SK-N-SH treated with all-trans-retinoic acid at 6 μM for 48 hours (cell line): ENCODE data around the gene LDLRAP1.

Source experiments
- ATAC-seq: fragments of 200-7000 bp; cut with Tn5 transposase; 3 replicates; pipeline ENCODE4 v1.9.1; 2020; ENCODE audit warnings: mild to moderate bottlenecking, moderate library complexity
- ARNTL ChIP-seq: fragments of 450-650 bp; formaldehyde crosslinking; IDR thresholded peaks from 2 replicates; pipeline ENCODE4 v1.5.0; 2020; ENCODE audit warnings: low read depth, mild to moderate bottlenecking, moderate library complexity, borderline replicate concordance
- BACH2 ChIP-seq: fragments of 250-450 bp; sonication (Bioruptor Pico); IDR thresholded peaks from 2 replicates; pipeline ENCODE4 v1.9.0; 2021; ENCODE audit warnings: mild to moderate bottlenecking, borderline replicate concordance
- CREB5 ChIP-seq: fragments of 250-450 bp; sonication (Bioruptor Pico); IDR thresholded peaks from 2 replicates; pipeline ENCODE4 v1.5.1; 2020; ENCODE audit warnings: low read depth, mild to moderate bottlenecking, moderate library complexity
- CSDC2 ChIP-seq: fragments of 250-450 bp; sonication (Bioruptor Pico); IDR thresholded peaks from 2 replicates; pipeline ENCODE4 v1.5.0; 2020; ENCODE audit warnings: mild to moderate bottlenecking, moderate library complexity
- CSRNP3 ChIP-seq: fragments of 250-450 bp; sonication (Bioruptor Pico); IDR thresholded peaks from 2 replicates; pipeline ENCODE4 v1.5.1; 2021; ENCODE audit warnings: mild to moderate bottlenecking, moderate library complexity
- ESRRG ChIP-seq: fragments of 250-450 bp; sonication (Bioruptor Pico); IDR thresholded peaks from 2 replicates; pipeline ENCODE4 v1.6.1; 2021; ENCODE audit warnings: mild to moderate bottlenecking
- GLIS3 ChIP-seq: fragments of 250-450 bp; sonication (Bioruptor Pico); IDR thresholded peaks from 2 replicates; pipeline ENCODE4 v1.5.0; 2020; ENCODE audit warnings: mild to moderate bottlenecking, moderate library complexity
- OSR1 ChIP-seq: fragments of 250-450 bp; sonication (Bioruptor Pico); IDR thresholded peaks from 2 replicates; pipeline ENCODE4 v1.8.0; 2022; ENCODE audit warnings: moderate library complexity, mild to moderate bottlenecking, inconsistent platforms
- POU6F1 ChIP-seq: fragments of 250-450 bp; sonication (Bioruptor Pico); IDR thresholded peaks from 2 replicates; pipeline ENCODE4 v1.8.0; 2021; ENCODE audit warnings: low read depth, mild to moderate bottlenecking, moderate library complexity, borderline replicate concordance
- PPARA ChIP-seq: fragments of 250-450 bp; sonication (Bioruptor Pico); IDR thresholded peaks from 2 replicates; pipeline ENCODE4 v1.5.0; 2020; ENCODE audit warnings: mild to moderate bottlenecking, borderline replicate concordance
- RARB ChIP-seq: fragments of 250-450 bp; sonication (Bioruptor Pico); IDR thresholded peaks from 2 replicates; pipeline ENCODE4 v1.8.0; 2021; ENCODE audit warnings: mild to moderate bottlenecking, moderate library complexity
- SNAI2 ChIP-seq: fragments of 250-450 bp; sonication (Bioruptor Pico); IDR thresholded peaks from 2 replicates; pipeline ENCODE4 v1.5.0; 2020; ENCODE audit warnings: mild to moderate bottlenecking, moderate library complexity
- TOX ChIP-seq: fragments of 250-450 bp; sonication (Bioruptor Pico); IDR thresholded peaks from 2 replicates; pipeline ENCODE4 v1.8.0; 2021; ENCODE audit warnings: mild to moderate bottlenecking, moderate library complexity, borderline replicate concordance
- TSHZ2 ChIP-seq: fragments of 250-450 bp; sonication (Bioruptor Pico); IDR thresholded peaks from 2 replicates; pipeline ENCODE4 v1.5.0; 2020; ENCODE audit warnings: mild to moderate bottlenecking, moderate library complexity
- ZC3H10 ChIP-seq: fragments of 250-450 bp; sonication (Bioruptor Pico); IDR thresholded peaks from 2 replicates; pipeline ENCODE4 v1.5.1; 2021; ENCODE audit warnings: mild to moderate bottlenecking, moderate library complexity
- ZFP3 ChIP-seq: fragments of 250-450 bp; sonication (Bioruptor Pico); IDR thresholded peaks from 2 replicates; pipeline ENCODE4 v1.5.0; 2020; ENCODE audit warnings: mild to moderate bottlenecking, moderate library complexity
- ZFP30 ChIP-seq: fragments of 450-650 bp; formaldehyde crosslinking; IDR thresholded peaks from 2 replicates; pipeline ENCODE4 v1.5.0; 2022; ENCODE audit warnings: mild to moderate bottlenecking, moderate library complexity
- ZNF565 ChIP-seq: fragments of 450-650 bp; formaldehyde crosslinking; conservative IDR thresholded peaks from 2 replicates; pipeline ENCODE4 v1.5.0; 2020; ENCODE audit warnings: low read depth, mild to moderate bottlenecking, moderate library complexity
- ZNF70 ChIP-seq: fragments of 450-650 bp; formaldehyde crosslinking; IDR thresholded peaks from 2 replicates; pipeline ENCODE4 v1.5.0; 2020; ENCODE audit warnings: mild to moderate bottlenecking, moderate library complexity
- ZNF8 ChIP-seq: fragments of 450-650 bp; formaldehyde crosslinking; IDR thresholded peaks from 2 replicates; pipeline ENCODE4 v1.5.0; 2020; ENCODE audit warnings: mild to moderate bottlenecking, moderate library complexity

Gene LDLRAP1

GRCh38 chr1:25519624-25520023 is 23.8 kb upstream of the LDLRAP1 start:
- TF ChIP-seq ARNTL (CRISPR knock-in tag): no peak
- TF ChIP-seq OSR1 (CRISPR knock-in tag): no peak
- TF ChIP-seq ZNF70: no peak
- TF ChIP-seq ZNF8: no peak
- TF ChIP-seq CSRNP3 (CRISPR knock-in tag): no peak
- TF ChIP-seq POU6F1 (CRISPR knock-in tag): no peak
- no peak for ATAC-seq

GRCh38 chr1:25520446-25521061 is 22.9 kb upstream of the LDLRAP1 start:
- no peak for TF ChIP-seq SNAI2 (CRISPR knock-in tag)
- no peak for TF ChIP-seq BACH2
- no peak for TF ChIP-seq CSRNP3 (CRISPR knock-in tag)
- TF ChIP-seq ZFP3 (CRISPR knock-in tag): no peak
- no peak for TF ChIP-seq RARB (CRISPR knock-in tag)
- no peak for TF ChIP-seq CREB5 (CRISPR knock-in tag)
- no peak for TF ChIP-seq CSDC2 (CRISPR knock-in tag)
- no peak for TF ChIP-seq OSR1 (CRISPR knock-in tag)
- no peak for TF ChIP-seq POU6F1 (CRISPR knock-in tag)
- TF ChIP-seq GLIS3 (CRISPR knock-in tag): no peak
- no peak for TF ChIP-seq PPARA (CRISPR knock-in tag)
- TF ChIP-seq TOX (CRISPR knock-in tag): no peak
- TF ChIP-seq ZNF565: no peak
- no peak for TF ChIP-seq ESRRG (CRISPR knock-in tag)
- TF ChIP-seq ZNF70: no peak
- no peak for TF ChIP-seq TSHZ2 (CRISPR knock-in tag)
- no peak for TF ChIP-seq ZC3H10
- TF ChIP-seq ZFP30: no peak
- TF ChIP-seq, all 23 proteins: peak for 0
- peak; percentile 73 for ATAC-seq
